RPMI8226 (cell line): Measurements from ENCODE around the gene SEMA5A.

Source experiments
- DNase-seq: peaks from one replicate; pipeline ENCODE4 v3.0.0-alpha.2; 2015

Gene SEMA5A

GRCh38 chr5:9090381-9091026 is 455.4 kb downstream of the SEMA5A start:
- no peak for DNase-seq

GRCh38 chr5:9089893-9090292 is 456.0 kb downstream of the SEMA5A start:
- no peak for DNase-seq

GRCh38 chr5:9082996-9083395 is 462.9 kb downstream of the SEMA5A start:
- DNase-seq: no peak

GRCh38 chr5:9072701-9073100 is 473.2 kb downstream of the SEMA5A start:
- DNase-seq: no peak

GRCh38 chr5:9071524-9071923 is 474.4 kb downstream of the SEMA5A start:
- no peak for DNase-seq

GRCh38 chr5:9071074-9071473 is 474.8 kb downstream of the SEMA5A start:
- DNase-seq: no peak

- no peak for DNase-seq
Observed at GRCh38 chr5:9069650-9070049, 476.2 kb downstream of the SEMA5A start.

GRCh38 chr5:9067154-9067553 is 478.7 kb downstream of the SEMA5A start:
- DNase-seq: no peak

- DNase-seq: no peak
Observed at GRCh38 chr5:9066349-9066748, 479.5 kb downstream of the SEMA5A start.

GRCh38 chr5:9063615-9064245 is 482.1 kb downstream of the SEMA5A start:
- no peak for DNase-seq

- DNase-seq: no peak
Observed at GRCh38 chr5:9062873-9063272, 483.0 kb downstream of the SEMA5A start.

GRCh38 chr5:9059920-9060691 is 485.8 kb downstream of the SEMA5A start:
- DNase-seq: no peak

GRCh38 chr5:9058666-9059065 is 487.2 kb downstream of the SEMA5A start:
- no peak for DNase-seq

GRCh38 chr5:9058161-9058560 is 487.7 kb downstream of the SEMA5A start:
- no peak for DNase-seq

- DNase-seq: no peak
Observed at GRCh38 chr5:9057406-9058000, 488.4 kb downstream of the SEMA5A start.

- DNase-seq: no peak
Observed at GRCh38 chr5:9056046-9056445, 489.8 kb downstream of the SEMA5A start.

- no peak for DNase-seq
Observed at GRCh38 chr5:9054821-9055589, 490.9 kb downstream of the SEMA5A start.

GRCh38 chr5:9054322-9054721 is 491.6 kb downstream of the SEMA5A start:
- no peak for DNase-seq

GRCh38 chr5:9052421-9052820 is 493.5 kb downstream of the SEMA5A start:
- no peak for DNase-seq

GRCh38 chr5:9051779-9052178 is 494.1 kb downstream of the SEMA5A start:
- DNase-seq: no peak

- DNase-seq: no peak
Observed at GRCh38 chr5:9047932-9048331, 497.9 kb downstream of the SEMA5A start.

GRCh38 chr5:9046756-9047481 is 499.0 kb downstream of the SEMA5A start:
- DNase-seq: no peak
